Measurements from ENCODE around the gene TUBB8B.
"Not testable (repeated sequence)": the region's sequence is repeated elsewhere in the genome, so short reads cannot be mapped to it uniquely, and the experiment has no call there.

TUBB8B gene

GRCh38 chr18:12773-13172, 36.6 kb downstream of the TUBB8B start:
- DNase-seq (ENCODE audit: low read depth in 2 of 2), result not testable (repeated sequence)

GRCh38 chr18:11383-12274, 37.8 kb downstream of the TUBB8B start:
- DNase-seq (ENCODE audit: low read depth in 2 of 2), result not testable (repeated sequence)

- not testable (repeated sequence) for DNase-seq (ENCODE audit: low read depth in 2 of 2)
Measured at GRCh38 chr18:10624-11184, 38.7 kb downstream of the TUBB8B start.

GRCh38 chr18:9937-10336, 39.5 kb downstream of the TUBB8B start:
- not testable (repeated sequence) for DNase-seq (ENCODE audit: low read depth in 2 of 2)

Measured in stimulated activated CD4-positive, alpha-beta T cell treated with anti-CD3 and anti-CD28 coated beads, Interleukin-1b, Interleukin-23, amount 100 ng/mL, for 4 hours (primary cell).